ENCODE data around the gene SLC38A8. TPM values are rescaled to one million over a fixed set of nuclear protein-coding genes. Genes with fewer than 3 reads are reported as not detected.

Gene SLC38A8
- total RNA-seq, 1 donor from 2014 or later, result not detected

DNA sequence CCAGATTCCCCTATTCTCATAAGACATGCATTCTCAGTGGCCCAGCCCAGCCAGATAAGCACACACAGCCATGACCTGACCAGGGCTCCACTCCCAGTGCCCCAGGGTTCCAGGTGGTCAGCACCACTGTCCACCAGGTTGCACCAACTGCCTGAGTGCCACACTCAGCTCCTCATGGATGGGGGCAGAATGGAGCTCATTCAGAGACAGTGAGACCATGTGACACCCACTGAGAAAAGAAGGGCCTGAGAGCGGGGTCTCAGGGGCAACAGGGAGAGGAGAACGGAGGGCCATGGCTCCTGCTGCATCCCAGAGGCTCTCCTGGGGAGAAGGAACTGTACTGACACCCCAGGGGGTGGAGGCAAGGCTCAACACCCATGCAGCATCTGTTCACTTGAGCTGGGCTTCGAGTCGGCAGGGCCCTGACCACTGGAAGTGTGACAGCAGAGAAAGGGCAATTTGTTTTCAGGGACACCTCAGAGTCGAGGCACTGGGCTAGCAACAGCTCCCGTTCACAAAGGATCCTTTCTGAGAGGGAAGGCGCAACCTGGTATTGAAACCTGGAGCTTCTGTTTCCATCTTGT is 18.7 kb upstream of the SLC38A8 start:
- Histone ChIP-seq H3K4me1 (ENCODE audit: control insufficient read depth in 3 of 3, insufficient read depth in 3 of 3, low read length in 3 of 3) (peaks cover 0 to 2% (median 0%) of the 10 kb centered on the region in 3 donors), H3K9me3 (ENCODE audit: control insufficient read depth in 3 of 3, low read length in 3 of 3) (no peaks in the 10 kb centered on the region), H3K4me3 (ENCODE audit: low read length in 3 of 3) (no peak overlapping the region), H3K27ac (ENCODE audit: low read depth, low read length) (no peak overlapping the region), H3K27me3 (ENCODE audit: control insufficient read depth in 3 of 3, insufficient read depth in 3 of 3, low read length in 3 of 3) (no peaks in the 10 kb centered on the region), H3K36me3 (ENCODE audit: control insufficient read depth in 3 of 3, insufficient read depth in 3 of 3, low read length in 3 of 3) (peaks cover 59 to 82% (median 80%) of the 10 kb centered on the region in 3 donors), H3K9ac (ENCODE audit: low read depth in 1 of 3, low read length in 3 of 3) (no peak overlapping the region)

DNA sequence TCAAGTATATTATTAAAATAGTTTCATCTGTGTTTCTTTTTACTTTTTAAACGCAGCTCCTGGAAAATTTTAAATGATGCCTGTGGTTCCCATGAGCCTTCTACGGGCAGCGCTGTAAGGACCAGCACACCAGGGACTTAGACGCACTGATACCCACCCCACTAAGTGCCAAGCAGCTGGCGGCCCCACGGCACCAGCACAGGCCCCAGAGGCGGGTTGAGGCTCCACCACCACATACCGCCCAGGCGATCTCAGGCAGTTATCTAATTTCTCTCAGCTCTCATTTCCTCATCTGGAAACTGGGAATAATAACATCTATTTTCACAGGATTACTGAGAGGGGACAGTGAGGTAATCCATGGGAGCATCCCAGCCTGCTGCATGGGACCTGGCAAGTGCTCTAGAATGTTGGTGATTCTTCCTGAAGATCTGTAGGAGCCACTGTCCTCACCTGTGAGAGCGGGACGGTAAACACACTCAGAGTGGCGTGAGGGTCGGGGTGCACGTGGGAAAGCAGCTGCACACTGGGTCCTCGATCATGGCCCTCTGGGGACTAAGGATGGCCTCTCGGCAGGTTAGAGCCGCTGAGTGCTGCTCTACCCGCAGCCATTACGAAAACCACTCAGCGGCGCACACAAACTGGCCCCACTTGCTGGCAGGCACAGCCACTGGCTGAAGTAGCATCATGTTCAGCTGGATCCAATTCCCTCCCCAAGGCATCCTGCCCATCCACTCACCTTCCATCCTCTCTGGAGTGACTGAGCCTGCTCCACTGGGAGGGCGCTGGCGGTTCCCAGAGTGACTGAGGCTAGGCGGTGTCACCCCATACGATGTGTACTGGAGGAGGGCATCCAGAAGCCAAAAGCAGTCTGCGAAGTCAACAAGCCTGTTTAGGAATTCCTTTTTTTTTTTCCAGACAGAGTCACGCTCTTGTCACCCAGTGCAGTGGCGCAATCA is 17.6 kb upstream of the SLC38A8 start:
- H3K4me3 ChIP-seq (ENCODE audit: low read length in 3 of 3), result no peak overlapping the region
- no peak overlapping the region for H3K9ac ChIP-seq (ENCODE audit: low read depth in 1 of 3, low read length in 3 of 3)
- no peaks in the 10 kb centered on the region for H3K9me3 ChIP-seq (ENCODE audit: control insufficient read depth in 3 of 3, low read length in 3 of 3)
- H3K27ac ChIP-seq (ENCODE audit: low read depth, low read length), result no peak overlapping the region
- H3K36me3 ChIP-seq (ENCODE audit: control insufficient read depth in 3 of 3, insufficient read depth in 3 of 3, low read length in 3 of 3), result peaks cover 62 to 85% (median 81%) of the 10 kb centered on the region in 3 donors
- H3K4me1 ChIP-seq (ENCODE audit: control insufficient read depth in 3 of 3, insufficient read depth in 3 of 3, low read length in 3 of 3), result peaks cover 0 to 2% (median 0%) of the 10 kb centered on the region in 3 donors
- no peaks in the 10 kb centered on the region for H3K27me3 ChIP-seq (ENCODE audit: control insufficient read depth in 3 of 3, insufficient read depth in 3 of 3, low read length in 3 of 3)

DNA sequence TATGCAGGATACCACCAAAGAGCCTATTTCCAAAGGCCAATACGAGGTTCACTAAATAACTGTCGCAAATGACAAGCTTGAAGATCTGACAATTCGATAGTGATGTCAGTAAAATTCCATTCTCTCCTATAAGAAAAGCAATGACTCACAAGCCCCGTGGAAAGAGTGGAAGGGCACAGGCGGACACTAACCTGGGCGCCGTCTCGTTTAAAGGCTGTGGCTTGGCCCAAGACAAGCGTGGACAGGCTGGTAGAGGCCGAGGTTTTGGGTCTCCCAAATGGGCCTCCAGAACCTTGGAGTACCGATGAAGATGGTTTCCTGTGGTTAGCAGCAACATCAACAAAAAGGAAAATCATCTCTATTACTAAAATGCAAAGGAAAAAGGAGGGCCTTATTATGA is 16.5 kb upstream of the SLC38A8 start:
- Histone ChIP-seq H3K4me3 (ENCODE audit: low read length in 3 of 3) (no peak overlapping the region), H3K27ac (ENCODE audit: low read depth, low read length) (no peak overlapping the region), H3K4me1 (ENCODE audit: control insufficient read depth in 3 of 3, insufficient read depth in 3 of 3, low read length in 3 of 3) (peaks cover 0 to 2% (median 0%) of the 10 kb centered on the region in 3 donors), H3K27me3 (ENCODE audit: control insufficient read depth in 3 of 3, insufficient read depth in 3 of 3, low read length in 3 of 3) (no peaks in the 10 kb centered on the region), H3K36me3 (ENCODE audit: control insufficient read depth in 3 of 3, insufficient read depth in 3 of 3, low read length in 3 of 3) (peaks cover 73 to 92% (median 90%) of the 10 kb centered on the region in 3 donors), H3K9ac (ENCODE audit: low read depth in 1 of 3, low read length in 3 of 3) (no peak overlapping the region), H3K9me3 (ENCODE audit: control insufficient read depth in 3 of 3, low read length in 3 of 3) (no peaks in the 10 kb centered on the region)

DNA sequence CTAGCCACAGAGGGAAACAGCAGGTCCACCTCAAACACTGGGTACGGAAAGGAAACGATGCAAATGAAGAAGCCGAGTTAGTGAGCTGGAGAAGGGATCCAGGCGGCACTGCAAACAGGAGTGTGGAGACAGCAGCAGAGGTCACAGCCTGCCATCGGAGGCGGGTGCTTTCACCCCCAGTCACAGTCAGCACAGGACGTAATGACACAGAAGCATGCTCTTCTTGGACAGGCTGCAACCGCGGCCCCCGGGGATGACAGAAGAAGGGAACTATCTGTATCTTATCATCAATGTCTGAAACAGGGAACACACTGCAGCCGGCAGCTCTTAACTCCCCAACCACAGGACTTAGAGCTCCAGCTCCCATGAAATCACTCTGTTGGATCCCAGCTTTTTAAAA is 16.1 kb upstream of the SLC38A8 start:
- Histone ChIP-seq H3K9ac (ENCODE audit: low read depth in 1 of 3, low read length in 3 of 3) (no peak overlapping the region), H3K9me3 (ENCODE audit: control insufficient read depth in 3 of 3, low read length in 3 of 3) (no peaks in the 10 kb centered on the region), H3K36me3 (ENCODE audit: control insufficient read depth in 3 of 3, insufficient read depth in 3 of 3, low read length in 3 of 3) (peaks cover 76 to 92% (median 90%) of the 10 kb centered on the region in 3 donors), H3K4me1 (ENCODE audit: control insufficient read depth in 3 of 3, insufficient read depth in 3 of 3, low read length in 3 of 3) (peaks cover 0 to 2% (median 0%) of the 10 kb centered on the region in 3 donors), H3K27me3 (ENCODE audit: control insufficient read depth in 3 of 3, insufficient read depth in 3 of 3, low read length in 3 of 3) (no peaks in the 10 kb centered on the region), H3K27ac (ENCODE audit: low read depth, low read length) (no peak overlapping the region), H3K4me3 (ENCODE audit: low read length in 3 of 3) (no peak overlapping the region)

DNA sequence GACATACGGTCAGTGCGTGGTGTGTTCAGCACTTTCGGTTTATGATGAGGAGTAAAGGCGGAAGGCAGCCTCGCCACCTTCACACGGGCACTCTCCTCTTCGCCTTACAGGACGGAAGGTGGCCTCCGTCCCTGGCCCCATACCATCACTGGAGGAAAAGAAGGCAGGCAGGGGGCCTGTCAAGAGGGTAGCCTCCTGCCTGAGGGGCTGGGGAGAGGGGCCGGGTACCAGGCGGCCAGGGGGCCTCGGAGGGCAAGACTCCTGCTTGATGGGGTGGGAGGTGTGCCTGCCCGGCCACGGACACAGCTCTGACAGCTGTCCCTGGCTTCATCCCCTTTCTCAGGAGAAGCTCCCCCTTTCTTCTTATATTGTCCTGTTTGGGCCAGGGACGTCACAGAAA is 15.6 kb upstream of the SLC38A8 start:
- Histone ChIP-seq H3K9me3 (ENCODE audit: control insufficient read depth in 3 of 3, low read length in 3 of 3) (no peaks in the 10 kb centered on the region), H3K27ac (ENCODE audit: low read depth, low read length) (no peak overlapping the region), H3K27me3 (ENCODE audit: control insufficient read depth in 3 of 3, insufficient read depth in 3 of 3, low read length in 3 of 3) (no peaks in the 10 kb centered on the region), H3K9ac (ENCODE audit: low read depth in 1 of 3, low read length in 3 of 3) (no peak overlapping the region), H3K4me3 (ENCODE audit: low read length in 3 of 3) (no peak overlapping the region), H3K36me3 (ENCODE audit: control insufficient read depth in 3 of 3, insufficient read depth in 3 of 3, low read length in 3 of 3) (peaks cover 81 to 93% (median 92%) of the 10 kb centered on the region in 3 donors), H3K4me1 (ENCODE audit: control insufficient read depth in 3 of 3, insufficient read depth in 3 of 3, low read length in 3 of 3) (peaks cover 0 to 2% (median 0%) of the 10 kb centered on the region in 3 donors)

DNA sequence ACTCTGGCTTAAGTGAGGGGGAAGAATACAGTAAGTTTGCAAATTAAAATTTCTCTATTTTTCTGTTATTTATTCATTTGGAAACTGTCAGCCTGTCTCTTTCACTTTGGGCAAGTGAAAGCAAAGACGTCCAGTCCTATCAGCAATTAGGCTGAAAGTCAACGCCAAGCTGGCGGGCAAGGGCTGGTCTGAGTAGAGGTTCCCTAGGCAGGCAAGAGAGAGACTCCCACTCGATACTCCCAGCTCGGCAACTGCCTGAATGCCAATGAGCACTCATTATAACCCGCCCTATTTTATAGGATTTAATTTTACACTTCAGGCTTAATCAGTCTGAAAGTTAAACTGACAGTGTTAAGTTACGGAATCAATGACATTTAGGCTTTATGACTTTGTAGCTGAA is 14.3 kb upstream of the SLC38A8 start:
- Histone ChIP-seq H3K36me3 (ENCODE audit: control insufficient read depth in 3 of 3, insufficient read depth in 3 of 3, low read length in 3 of 3) (peaks cover 80 to 96% (median 92%) of the 10 kb centered on the region in 3 donors), H3K27ac (ENCODE audit: low read depth, low read length) (no peak overlapping the region), H3K4me3 (ENCODE audit: low read length in 3 of 3) (no peak overlapping the region), H3K9ac (ENCODE audit: low read depth in 1 of 3, low read length in 3 of 3) (no peak overlapping the region), H3K27me3 (ENCODE audit: control insufficient read depth in 3 of 3, insufficient read depth in 3 of 3, low read length in 3 of 3) (no peaks in the 10 kb centered on the region), H3K4me1 (ENCODE audit: control insufficient read depth in 3 of 3, insufficient read depth in 3 of 3, low read length in 3 of 3) (no peaks in the 10 kb centered on the region), H3K9me3 (ENCODE audit: control insufficient read depth in 3 of 3, low read length in 3 of 3) (no peaks in the 10 kb centered on the region)

DNA sequence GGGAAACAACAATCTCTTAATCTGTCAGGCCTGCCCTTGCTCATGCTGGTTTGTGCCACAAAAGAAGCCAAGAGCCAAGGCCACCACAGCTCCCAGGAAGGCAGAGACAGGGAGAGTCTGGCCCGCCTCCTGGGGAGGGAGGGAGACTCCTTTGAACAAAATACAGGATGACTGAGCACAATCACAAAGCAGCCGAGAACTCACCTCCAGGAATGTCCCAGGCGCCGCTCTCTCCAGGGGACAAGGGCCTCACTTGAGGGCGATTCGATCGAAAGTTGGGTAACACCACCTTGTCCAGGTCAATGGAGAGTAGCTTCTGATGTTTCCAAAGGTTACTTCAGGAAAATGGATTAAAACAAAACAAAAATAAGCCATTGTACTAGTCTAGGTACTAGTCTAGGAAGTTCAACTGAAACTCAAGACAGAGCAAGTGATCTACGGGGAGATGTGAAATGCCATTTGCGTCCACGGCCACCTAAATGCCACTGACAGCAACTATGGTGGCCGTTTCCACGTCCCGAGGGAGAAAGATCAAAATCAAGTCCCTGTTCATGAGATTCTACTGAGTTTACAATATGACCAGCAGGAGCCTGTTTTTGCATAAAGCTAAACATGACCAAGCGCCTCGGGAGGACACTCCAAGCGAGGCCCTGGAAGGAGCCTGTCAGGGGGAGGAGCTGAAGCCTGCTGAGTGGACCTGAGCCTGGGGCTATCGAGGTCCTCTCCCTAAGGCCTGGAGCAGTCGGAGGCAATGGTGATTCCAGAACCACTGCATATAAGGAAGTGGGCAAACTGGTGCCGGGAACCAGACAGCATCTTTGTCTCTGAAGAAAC is 13.4 kb upstream of the SLC38A8 start:
- Histone ChIP-seq H3K9me3 (ENCODE audit: control insufficient read depth in 3 of 3, low read length in 3 of 3) (no peaks in the 10 kb centered on the region), H3K27ac (ENCODE audit: low read depth, low read length) (no peak overlapping the region), H3K4me3 (ENCODE audit: low read length in 3 of 3) (no peak overlapping the region), H3K4me1 (ENCODE audit: control insufficient read depth in 3 of 3, insufficient read depth in 3 of 3, low read length in 3 of 3) (no peaks in the 10 kb centered on the region), H3K36me3 (ENCODE audit: control insufficient read depth in 3 of 3, insufficient read depth in 3 of 3, low read length in 3 of 3) (peaks cover 72 to 91% (median 83%) of the 10 kb centered on the region in 3 donors), H3K27me3 (ENCODE audit: control insufficient read depth in 3 of 3, insufficient read depth in 3 of 3, low read length in 3 of 3) (no peaks in the 10 kb centered on the region), H3K9ac (ENCODE audit: low read depth in 1 of 3, low read length in 3 of 3) (no peak overlapping the region)

DNA sequence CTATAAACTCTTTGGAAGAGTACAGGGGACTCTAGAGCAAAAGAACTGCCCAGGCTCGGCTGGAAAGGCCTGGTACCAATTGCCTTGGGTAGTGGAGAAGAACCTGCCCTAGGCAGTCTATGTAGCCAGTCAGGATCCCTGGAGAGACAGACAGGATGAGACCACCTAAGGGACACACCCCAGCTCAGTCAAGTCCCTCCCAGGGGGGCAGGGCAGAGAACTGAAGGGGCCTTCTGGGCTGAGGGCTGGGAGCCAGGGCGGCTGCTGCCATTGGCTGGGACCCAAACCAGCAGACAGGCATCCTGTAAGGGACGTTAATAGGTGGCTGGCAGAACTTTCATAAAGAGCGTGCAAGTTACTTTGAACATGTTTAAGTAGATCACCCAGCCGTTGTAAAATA is 12.8 kb upstream of the SLC38A8 start:
- Histone ChIP-seq H3K4me1 (ENCODE audit: control insufficient read depth in 3 of 3, insufficient read depth in 3 of 3, low read length in 3 of 3) (no peaks in the 10 kb centered on the region), H3K36me3 (ENCODE audit: control insufficient read depth in 3 of 3, insufficient read depth in 3 of 3, low read length in 3 of 3) (peaks cover 69 to 85% (median 81%) of the 10 kb centered on the region in 3 donors), H3K9ac (ENCODE audit: low read depth in 1 of 3, low read length in 3 of 3) (no peak overlapping the region), H3K4me3 (ENCODE audit: low read length in 3 of 3) (no peak overlapping the region), H3K27ac (ENCODE audit: low read depth, low read length) (no peak overlapping the region), H3K9me3 (ENCODE audit: control insufficient read depth in 3 of 3, low read length in 3 of 3) (no peaks in the 10 kb centered on the region), H3K27me3 (ENCODE audit: control insufficient read depth in 3 of 3, insufficient read depth in 3 of 3, low read length in 3 of 3) (no peaks in the 10 kb centered on the region)

DNA sequence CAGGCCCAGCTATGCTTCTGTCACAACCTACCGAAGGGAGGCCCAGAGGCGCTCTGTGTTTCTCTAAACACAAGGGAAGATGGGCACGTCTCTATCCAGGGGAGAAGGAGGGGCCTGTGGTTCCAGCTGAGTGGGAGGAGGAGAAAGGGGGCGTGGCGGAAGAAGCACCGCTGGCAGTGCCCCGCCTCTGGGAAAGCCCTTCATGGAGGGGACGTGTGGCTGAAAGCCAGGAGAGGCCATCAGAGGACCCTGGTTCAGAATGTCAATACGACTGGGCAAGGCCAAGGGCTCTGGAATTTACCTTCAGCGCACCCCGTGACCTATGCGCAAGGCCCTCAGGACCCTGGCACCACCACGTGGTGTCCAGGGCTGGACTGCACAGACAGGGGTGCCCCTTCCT is 12.3 kb upstream of the SLC38A8 start:
- no peak overlapping the region for H3K4me3 ChIP-seq (ENCODE audit: low read length in 3 of 3)
- H3K4me1 ChIP-seq (ENCODE audit: control insufficient read depth in 3 of 3, insufficient read depth in 3 of 3, low read length in 3 of 3), result no peaks in the 10 kb centered on the region
- H3K36me3 ChIP-seq (ENCODE audit: control insufficient read depth in 3 of 3, insufficient read depth in 3 of 3, low read length in 3 of 3), result peaks cover 68 to 85% (median 81%) of the 10 kb centered on the region in 3 donors
- H3K9ac ChIP-seq (ENCODE audit: low read depth in 1 of 3, low read length in 3 of 3), result no peak overlapping the region
- H3K27ac ChIP-seq (ENCODE audit: low read depth, low read length), result no peak overlapping the region
- no peaks in the 10 kb centered on the region for H3K9me3 ChIP-seq (ENCODE audit: control insufficient read depth in 3 of 3, low read length in 3 of 3)
- H3K27me3 ChIP-seq (ENCODE audit: control insufficient read depth in 3 of 3, insufficient read depth in 3 of 3, low read length in 3 of 3), result no peaks in the 10 kb centered on the region

Measured in skeletal muscle tissue (tissue), 4 donors.